Activated CD4-positive, CD25-positive, alpha-beta regulatory T cell (primary cell): ENCODE measurements around the gene TBX15.
"Not testable (repeated sequence)": the region's sequence is repeated elsewhere in the genome, so short reads cannot be mapped to it uniquely, and the experiment has no call there.

Experiments
- DNase-seq, 4 experiments: peaks; one replicate each; lab custom pipeline; 2025; lab: John Stamatoyannopoulos, UW

The TBX15 gene

GRCh38 chr1:118958937-118959631, 29.1 kb downstream of the TBX15 start:
- no peak for DNase-seq

GRCh38 chr1:118958140-118958539, 30.0 kb downstream of the TBX15 start:
- no peak for DNase-seq

GRCh38 chr1:118957579-118957978, 30.6 kb downstream of the TBX15 start:
- not testable (repeated sequence) for DNase-seq

- no peak for DNase-seq
Measured at GRCh38 chr1:118954301-118954905, 33.7 kb downstream of the TBX15 start.

- no peak for DNase-seq
Measured at GRCh38 chr1:118951270-118951936, 36.7 kb downstream of the TBX15 start.

GRCh38 chr1:118949315-118949714, 38.8 kb downstream of the TBX15 start:
- no peak for DNase-seq

GRCh38 chr1:118948846-118949245, 39.3 kb downstream of the TBX15 start:
- DNase-seq = no peak

GRCh38 chr1:118948351-118948750, 39.8 kb downstream of the TBX15 start:
- DNase-seq = no peak

- DNase-seq = no peak
Measured at GRCh38 chr1:118947790-118948189, 40.4 kb downstream of the TBX15 start.

GRCh38 chr1:118947003-118947765, 41.0 kb downstream of the TBX15 start:
- no peak for DNase-seq

- no peak for DNase-seq
Measured at GRCh38 chr1:118945489-118945888, 42.7 kb downstream of the TBX15 start.

- DNase-seq = no peak
Measured at GRCh38 chr1:118944546-118944945, 43.6 kb downstream of the TBX15 start.

- DNase-seq = no peak
Measured at GRCh38 chr1:118944133-118944532, 44.0 kb downstream of the TBX15 start.

- no peak for DNase-seq
Measured at GRCh38 chr1:118940957-118941356, 47.2 kb downstream of the TBX15 start.

- DNase-seq = no peak
Measured at GRCh38 chr1:118937413-118938072, 50.6 kb downstream of the TBX15 start.

GRCh38 chr1:118934706-118935105, 53.4 kb downstream of the TBX15 start:
- no peak for DNase-seq

- DNase-seq = no peak
Measured at GRCh38 chr1:118933051-118933781, 54.9 kb downstream of the TBX15 start.

GRCh38 chr1:118931876-118932275, 56.3 kb downstream of the TBX15 start:
- no peak for DNase-seq

- no peak for DNase-seq
Measured at GRCh38 chr1:118928739-118929554, 59.2 kb downstream of the TBX15 start.

- no peak for DNase-seq
Measured at GRCh38 chr1:118927427-118928187, 60.5 kb downstream of the TBX15 start.
